SK-N-SH (cell line): ENCODE measurements around the gene GPX5. TPM values are rescaled to one million over a fixed set of nuclear protein-coding genes. Genes with fewer than 3 reads are reported as not detected.

ENCODE experiments used
- CTCF ChIA-PET: fragments of 300-600, 350-600 bp; formaldehyde crosslinking; extraction: SDS; loops from one replicate; lab custom pipeline; 2021; lab: Yijun Ruan, JAX
- POLR2A ChIA-PET: fragments of 350-600 bp; sonication (Branson Sonifier 250); formaldehyde crosslinking; extraction: SDS; loops from one replicate; lab custom pipeline; 2020; ENCODE audit warnings: antibody characterized with exemption, inconsistent platforms; lab: Yijun Ruan, JAX
- DNase-seq: peaks from one replicate; pipeline ENCODE4 v3.0.0; 2012
- H2AFZ ChIP-seq: fragments of 200-600 bp; sonication (generic); 2 replicates; pipeline ENCODE4 v1.8.1; 2016; ENCODE audit warnings: antibody characterized with exemption, mild to moderate bottlenecking, low read depth
- H3F3A ChIP-seq: fragments of 200-600 bp; sonication (generic); replicated peaks from 2 replicates; pipeline ENCODE3; 2016; ENCODE audit warnings: antibody characterized with exemption, mild to moderate bottlenecking; ENCODE audit not compliant: insufficient read depth
- H3K27ac ChIP-seq, 2 experiments: fragments of 200-500 bp in 1 of 2; fragments of 200-600 bp in 1 of 2; sonication (Bioruptor generic) in 1 of 2; sonication (generic), shearing (Covaris generic) in 1 of 2; 2 replicates each; pipeline versions ENCODE4 v1.5.1 to v1.6.1; 2014 to 2016; ENCODE audit warnings: low read depth in 2 of 2, inconsistent platforms in 1 of 2, low read length in 1 of 2, mild to moderate bottlenecking in 1 of 2, mixed read lengths in 1 of 2
- H3K27me3 ChIP-seq: fragments of 200-600 bp; sonication (generic), shearing (Covaris generic); 2 replicates; pipeline ENCODE4 v1.6.1; 2016; ENCODE audit warnings: mixed run types; ENCODE audit not compliant: insufficient read depth
- H3K36me3 ChIP-seq, 2 experiments: fragments of 200-500 bp in 1 of 2; fragments of 200-600 bp in 1 of 2; sonication (Bioruptor generic) in 1 of 2; sonication (generic) in 1 of 2; replicated peaks in 1 of 2; 2 replicates each; pipeline versions ENCODE3 to v1.5.1; 2014 to 2016; ENCODE audit warnings: low read length in 1 of 2, mild to moderate bottlenecking in 1 of 2; ENCODE audit not compliant: insufficient read depth in 2 of 2, control insufficient read depth in 1 of 2
- H3K4me1 ChIP-seq, 2 experiments: fragments of 200-500 bp in 1 of 2; fragments of 200-600 bp in 1 of 2; sonication (Bioruptor generic) in 1 of 2; sonication (generic), shearing (Covaris generic) in 1 of 2; 2 replicates each; pipeline versions ENCODE4 v1.5.1 to v1.6.1; 2014 to 2016; ENCODE audit warnings: low read depth in 1 of 2, low read length in 1 of 2, mixed run types in 1 of 2; ENCODE audit not compliant: insufficient read depth in 2 of 2, control insufficient read depth in 1 of 2
- H3K4me2 ChIP-seq: fragments of 200-600 bp; sonication (generic), shearing (Covaris generic); 2 replicates; pipeline ENCODE4 v1.6.1; 2017; ENCODE audit warnings: mixed run types
- H3K4me3 ChIP-seq, 2 experiments: fragments of 200-500 bp in 1 of 2; fragments of 200-600 bp in 1 of 2; sonication (Bioruptor generic) in 1 of 2; sonication (generic), shearing (Covaris generic) in 1 of 2; 2 replicates each; pipeline versions ENCODE4 v1.5.1 to v1.8.1; 2014 to 2016; ENCODE audit warnings: low read depth in 2 of 2, inconsistent platforms in 1 of 2, low read length in 1 of 2, mild to moderate bottlenecking in 1 of 2, mixed read lengths in 1 of 2, moderate library complexity in 1 of 2
- H3K79me2 ChIP-seq: fragments of 200-600 bp; sonication (generic); 2 replicates; pipeline ENCODE4 v1.8.1; 2017; ENCODE audit warnings: mild to moderate bottlenecking; ENCODE audit not compliant: insufficient read depth
- H3K9ac ChIP-seq: fragments of 200-600 bp; sonication (generic); 2 replicates; pipeline ENCODE4 v1.6.1; 2017; ENCODE audit warnings: mixed run types
- H3K9me2 ChIP-seq: fragments of 200-600 bp; sonication (generic); 2 replicates; pipeline ENCODE4 v1.6.1; 2017; ENCODE audit warnings: mixed run types
- H3K9me3 ChIP-seq: fragments of 200-600 bp; sonication (generic); 2 replicates; pipeline ENCODE4 v1.6.1; 2017; ENCODE audit warnings: mixed run types, mild to moderate bottlenecking, moderate library complexity
- H4K20me1 ChIP-seq: fragments of 200-600 bp; sonication (generic); 2 replicates; pipeline ENCODE4 v1.6.1; 2017; ENCODE audit warnings: mild to moderate bottlenecking, mixed run types; ENCODE audit not compliant: insufficient read depth
- EP300 ChIP-seq, 2 experiments: IDR thresholded peaks; 2 replicates each; pipeline versions ENCODE4 v1.4.0 to v1.6.1; 2012; ENCODE audit warnings: borderline replicate concordance in 1 of 2, low read depth in 1 of 2, low read length in 1 of 2
- EZH2phosphoT487 ChIP-seq: fragments of 200-600 bp; sonication (generic); IDR thresholded peaks from 2 replicates; pipeline ENCODE4 v1.6.1; 2017; ENCODE audit warnings: low read depth, mixed run types, mild to moderate bottlenecking, antibody characterized with exemption, moderate library complexity, borderline replicate concordance
- FOXJ3 ChIP-seq: sonication (generic); formaldehyde crosslinking; IDR thresholded peaks from 2 replicates; pipeline ENCODE4 v1.5.1; 2020; ENCODE audit warnings: mild to moderate bottlenecking, missing genetic modification reagents
- FOXM1 ChIP-seq: IDR thresholded peaks from 2 replicates; pipeline ENCODE4 v1.4.0; 2012; ENCODE audit warnings: low read depth, mild to moderate bottlenecking
- GABPA ChIP-seq: IDR thresholded peaks from 2 replicates; pipeline ENCODE4 v1.4.0; 2012; ENCODE audit warnings: low read depth, mild to moderate bottlenecking
- JUND ChIP-seq: IDR thresholded peaks from 2 replicates; pipeline ENCODE4 v1.4.0; 2012
- RAD21 ChIP-seq: IDR thresholded peaks from 2 replicates; pipeline ENCODE4 v1.6.1; 2012; ENCODE audit warnings: mild to moderate bottlenecking, low read length
- RCOR1 ChIP-seq: fragments of 150-350 bp; IDR thresholded peaks from 2 replicates; pipeline ENCODE4 v1.6.1; 2017; ENCODE audit warnings: antibody characterized with exemption, low read length
- RFX5 ChIP-seq: IDR thresholded peaks from 2 replicates; pipeline ENCODE4 v1.6.1; 2012; ENCODE audit warnings: mild to moderate bottlenecking, improper control_type of control experiment, low read length
- SIN3A ChIP-seq: IDR thresholded peaks from 2 replicates; pipeline ENCODE4 v1.6.1; 2012; ENCODE audit warnings: low read depth, mild to moderate bottlenecking, low read length, moderate library complexity, borderline replicate concordance
- SMC3 ChIP-seq: IDR thresholded peaks from 2 replicates; pipeline ENCODE4 v1.6.1; 2012; ENCODE audit warnings: low read depth, low read length, improper control_type of control experiment
- YY1 ChIP-seq: IDR thresholded peaks from 2 replicates; pipeline ENCODE4 v1.4.0; 2012; ENCODE audit warnings: low read depth, mild to moderate bottlenecking
- WGBS: methylation state at CpG from one replicate; pipeline ENCODE4 v1.1.6; 2017; ENCODE audit warnings: low lambda C conversion rate; 5-methylcytosine and 5-hydroxymethylcytosine counted together
- polyA plus RNA-seq, 3 experiments: library from polyadenylated mRNA; depleted of rRNA; stranded (reverse); fragments of >200 nt; gene quantifications; 2 replicates each; pipeline ENCODE4 v1.2.3, GENCODE V29; 2012
- TF ChIP-seq, protein P1 (sequence below): IDR thresholded peaks from 2 replicates; pipeline ENCODE4 v1.6.1; 2012; ENCODE audit warnings: mild to moderate bottlenecking, low read depth, low read length, moderate library complexity
- TF ChIP-seq, protein P2 (sequence below): IDR thresholded peaks from 2 replicates; pipeline ENCODE4 v1.4.0; 2012; ENCODE audit warnings: low read depth
- TF ChIP-seq, protein P3 (sequence below): IDR thresholded peaks from 2 replicates; pipeline ENCODE4; 2012
- TF ChIP-seq, protein P4 (sequence below): fragments of 150-350 bp; IDR thresholded peaks from 2 replicates; pipeline ENCODE4 v1.6.1; 2016; ENCODE audit warnings: mild to moderate bottlenecking, low read depth, low read length

The GPX5 gene
- polyA plus RNA-seq, 1 of the 3 experiments (the other 2 are of a cell fraction) = not detected

DNA sequence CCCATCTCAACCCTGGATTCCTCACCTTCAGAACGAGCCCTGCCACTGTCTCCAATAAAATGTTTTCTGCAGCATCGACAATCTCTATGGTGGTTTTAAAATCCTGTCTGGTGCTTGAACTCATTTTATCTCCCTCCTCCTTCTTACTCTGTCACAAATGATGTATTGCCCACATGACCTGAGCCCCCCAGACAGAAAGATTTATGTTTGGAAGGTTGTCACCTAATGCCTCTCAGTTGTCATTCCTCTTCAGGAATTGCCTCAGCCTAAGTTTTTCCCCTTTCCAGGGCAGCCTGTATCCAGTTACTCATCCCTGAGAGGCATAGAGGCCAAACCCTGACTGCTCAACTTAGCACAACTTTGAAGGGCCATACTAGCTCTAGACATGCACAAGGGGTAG lies 9.2 kb downstream of the GPX5 start:
- peaks cover 8% of the 10 kb centered on the region; the same call in 1 of the 2 replicates for H3K27me3 ChIP-seq
- H3K4me1 ChIP-seq = no peaks in the 10 kb centered on the region
- TF ChIP-seq, protein P1, sequence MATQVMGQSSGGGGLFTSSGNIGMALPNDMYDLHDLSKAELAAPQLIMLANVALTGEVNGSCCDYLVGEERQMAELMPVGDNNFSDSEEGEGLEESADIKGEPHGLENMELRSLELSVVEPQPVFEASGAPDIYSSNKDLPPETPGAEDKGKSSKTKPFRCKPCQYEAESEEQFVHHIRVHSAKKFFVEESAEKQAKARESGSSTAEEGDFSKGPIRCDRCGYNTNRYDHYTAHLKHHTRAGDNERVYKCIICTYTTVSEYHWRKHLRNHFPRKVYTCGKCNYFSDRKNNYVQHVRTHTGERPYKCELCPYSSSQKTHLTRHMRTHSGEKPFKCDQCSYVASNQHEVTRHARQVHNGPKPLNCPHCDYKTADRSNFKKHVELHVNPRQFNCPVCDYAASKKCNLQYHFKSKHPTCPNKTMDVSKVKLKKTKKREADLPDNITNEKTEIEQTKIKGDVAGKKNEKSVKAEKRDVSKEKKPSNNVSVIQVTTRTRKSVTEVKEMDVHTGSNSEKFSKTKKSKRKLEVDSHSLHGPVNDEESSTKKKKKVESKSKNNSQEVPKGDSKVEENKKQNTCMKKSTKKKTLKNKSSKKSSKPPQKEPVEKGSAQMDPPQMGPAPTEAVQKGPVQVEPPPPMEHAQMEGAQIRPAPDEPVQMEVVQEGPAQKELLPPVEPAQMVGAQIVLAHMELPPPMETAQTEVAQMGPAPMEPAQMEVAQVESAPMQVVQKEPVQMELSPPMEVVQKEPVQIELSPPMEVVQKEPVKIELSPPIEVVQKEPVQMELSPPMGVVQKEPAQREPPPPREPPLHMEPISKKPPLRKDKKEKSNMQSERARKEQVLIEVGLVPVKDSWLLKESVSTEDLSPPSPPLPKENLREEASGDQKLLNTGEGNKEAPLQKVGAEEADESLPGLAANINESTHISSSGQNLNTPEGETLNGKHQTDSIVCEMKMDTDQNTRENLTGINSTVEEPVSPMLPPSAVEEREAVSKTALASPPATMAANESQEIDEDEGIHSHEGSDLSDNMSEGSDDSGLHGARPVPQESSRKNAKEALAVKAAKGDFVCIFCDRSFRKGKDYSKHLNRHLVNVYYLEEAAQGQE = no peak
- TF ChIP-seq, protein P2, sequence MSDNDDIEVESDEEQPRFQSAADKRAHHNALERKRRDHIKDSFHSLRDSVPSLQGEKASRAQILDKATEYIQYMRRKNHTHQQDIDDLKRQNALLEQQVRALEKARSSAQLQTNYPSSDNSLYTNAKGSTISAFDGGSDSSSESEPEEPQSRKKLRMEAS = no peak
- TF ChIP-seq, protein P3, sequence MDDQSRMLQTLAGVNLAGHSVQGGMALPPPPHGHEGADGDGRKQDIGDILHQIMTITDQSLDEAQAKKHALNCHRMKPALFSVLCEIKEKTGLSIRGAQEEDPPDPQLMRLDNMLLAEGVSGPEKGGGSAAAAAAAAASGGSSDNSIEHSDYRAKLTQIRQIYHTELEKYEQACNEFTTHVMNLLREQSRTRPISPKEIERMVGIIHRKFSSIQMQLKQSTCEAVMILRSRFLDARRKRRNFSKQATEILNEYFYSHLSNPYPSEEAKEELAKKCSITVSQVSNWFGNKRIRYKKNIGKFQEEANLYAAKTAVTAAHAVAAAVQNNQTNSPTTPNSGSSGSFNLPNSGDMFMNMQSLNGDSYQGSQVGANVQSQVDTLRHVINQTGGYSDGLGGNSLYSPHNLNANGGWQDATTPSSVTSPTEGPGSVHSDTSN = no peak
- TF ChIP-seq EZH2phosphoT487 (no peak), FOXM1 (no peak), FOXJ3 (CRISPR knock-in tag) (no peak), GABPA (no peak), JUND (no peak), SIN3A (no peak), EP300 (IDR thresholded peaks at IDR 0.05; ENCODE audit: borderline replicate concordance in 1 of 2, low read depth in 1 of 2, low read length in 1 of 2) (no peak), YY1 (no peak), RFX5 (no peak), SMC3 (no peak), RCOR1 (no peak), RAD21 (no peak)
- TF ChIP-seq, protein P4, sequence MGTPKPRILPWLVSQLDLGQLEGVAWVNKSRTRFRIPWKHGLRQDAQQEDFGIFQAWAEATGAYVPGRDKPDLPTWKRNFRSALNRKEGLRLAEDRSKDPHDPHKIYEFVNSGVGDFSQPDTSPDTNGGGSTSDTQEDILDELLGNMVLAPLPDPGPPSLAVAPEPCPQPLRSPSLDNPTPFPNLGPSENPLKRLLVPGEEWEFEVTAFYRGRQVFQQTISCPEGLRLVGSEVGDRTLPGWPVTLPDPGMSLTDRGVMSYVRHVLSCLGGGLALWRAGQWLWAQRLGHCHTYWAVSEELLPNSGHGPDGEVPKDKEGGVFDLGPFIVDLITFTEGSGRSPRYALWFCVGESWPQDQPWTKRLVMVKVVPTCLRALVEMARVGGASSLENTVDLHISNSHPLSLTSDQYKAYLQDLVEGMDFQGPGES = no peak
- H3K79me2 ChIP-seq = no peaks in the 10 kb centered on the region
- H4K20me1 ChIP-seq = no peaks in the 10 kb centered on the region
- no peaks in the 10 kb centered on the region for H3K36me3 ChIP-seq
- 6% methylated on average over 2 of the region's 2 CpGs for WGBS
- no peak overlapping the region for H3K4me2 ChIP-seq
- ChIA-PET POLR2A (no interaction called here), CTCF (no interaction called here)
- H3K9me2 ChIP-seq = no peaks in the 10 kb centered on the region
- H2AFZ ChIP-seq = no peak overlapping the region
- no peak overlapping the region for H3K9ac ChIP-seq
- no peak overlapping the region for H3K27ac ChIP-seq
- no peak for DNase-seq
- H3F3A ChIP-seq = no peaks in the 10 kb centered on the region
- no peaks in the 10 kb centered on the region for H3K9me3 ChIP-seq
- H3K4me3 ChIP-seq = no peak overlapping the region
